Activated CD4-positive, alpha-beta T cell treated with anti-CD3 and anti-CD28 coated beads, Interleukin-2, amount 10 ng/mL, durations not matched to agents 24 days and 14 days (primary cell): ENCODE data around the gene MPZL3. TPM values are rescaled to one million over a fixed set of nuclear protein-coding genes. Genes with fewer than 3 reads are reported as not detected.

Experiments
- DNase-seq: peaks from one replicate; pipeline ENCODE4 v3.0.0; 2022
- H3K27ac Mint-ChIP-seq: one replicate; pipeline ENCODE4 v1.8.0; 2022; ENCODE audit warnings: mild to moderate bottlenecking, mixed read lengths
- H3K27me3 Mint-ChIP-seq: one replicate; pipeline ENCODE4 v1.8.0; 2022; ENCODE audit warnings: mixed read lengths
- H3K36me3 Mint-ChIP-seq: one replicate; pipeline ENCODE4 v1.8.0; 2022; ENCODE audit warnings: low read depth, mild to moderate bottlenecking, mixed read lengths
- H3K4me1 Mint-ChIP-seq: one replicate; pipeline ENCODE4 v1.8.0; 2021; ENCODE audit warnings: mixed read lengths
- H3K4me3 Mint-ChIP-seq: one replicate; pipeline ENCODE4 v1.8.0; 2022; ENCODE audit warnings: mild to moderate bottlenecking, moderate library complexity, mixed read lengths
- H3K9me3 Mint-ChIP-seq: one replicate; pipeline ENCODE4 v1.8.0; 2021; ENCODE audit warnings: mixed read lengths
- intact Hi-C: fragments of 100-400 bp; cut with micrococcal nuclease; formaldehyde crosslinking; loops from one replicate; pipeline ENCODE4 v1.15.1; 2023
- total RNA-seq: library from RNA; stranded (reverse); gene quantifications from 2 replicates; pipeline ENCODE4 v1.2.3, GENCODE V29; 2022

Gene MPZL3
- total RNA-seq, 1 donor from 2014 or later: 65.4 TPM

- H3K27ac Mint-ChIP-seq: peak overlapping the region; percentile 8
- H3K9me3 Mint-ChIP-seq: peaks cover 7% of the 10 kb centered on the region
- H3K36me3 Mint-ChIP-seq: no peaks in the 10 kb centered on the region
- DNase-seq: peak; percentile 77
- peaks cover 40% of the 10 kb centered on the region for H3K4me1 Mint-ChIP-seq
- peak overlapping the region; percentile 8 for H3K4me3 Mint-ChIP-seq
- no peaks in the 10 kb centered on the region for H3K27me3 Mint-ChIP-seq
- intact Hi-C loops: no loop called here
Observed at GRCh38 chr11:118281284-118281683, 29.1 kb upstream of the MPZL3 start.

- intact Hi-C loops: loop anchor here (2.0 kb wide), 1 partner anchor 15 kb away; no protein-coding TSS in a partner anchor
- DNase-seq: peak; percentile 70
- Mint-ChIP-seq H3K4me3 (no peak overlapping the region), H3K27ac (peak overlapping the region; percentile 36), H3K9me3 (peaks cover 4% of the 10 kb centered on the region), H3K36me3 (no peaks in the 10 kb centered on the region), H3K4me1 (peaks cover 41% of the 10 kb centered on the region), H3K27me3 (no peaks in the 10 kb centered on the region)
Observed at GRCh38 chr11:118277312-118277711, 25.1 kb upstream of the MPZL3 start.

GRCh38 chr11:118276422-118276821 is 24.3 kb upstream of the MPZL3 start:
- intact Hi-C loops: loop anchor here (2.0 kb wide), 1 partner anchor 14 kb away; no protein-coding TSS in a partner anchor
- no peak for DNase-seq
- H3K4me3 Mint-ChIP-seq: peak overlapping the region; percentile 5
- peaks cover 38% of the 10 kb centered on the region for H3K4me1 Mint-ChIP-seq
- H3K36me3 Mint-ChIP-seq: no peaks in the 10 kb centered on the region
- no peaks in the 10 kb centered on the region for H3K27me3 Mint-ChIP-seq
- H3K9me3 Mint-ChIP-seq: peaks cover 3% of the 10 kb centered on the region
- peak overlapping the region; percentile 39 for H3K27ac Mint-ChIP-seq

- H3K4me3 Mint-ChIP-seq: no peak overlapping the region
- DNase-seq: no peak
- H3K27ac Mint-ChIP-seq: peak overlapping the region; percentile 30
- H3K9me3 Mint-ChIP-seq: peaks cover 3% of the 10 kb centered on the region
- H3K36me3 Mint-ChIP-seq: no peaks in the 10 kb centered on the region
- peaks cover 34% of the 10 kb centered on the region for H3K4me1 Mint-ChIP-seq
- intact Hi-C loops: no loop called here
- H3K27me3 Mint-ChIP-seq: no peaks in the 10 kb centered on the region
Observed at GRCh38 chr11:118275176-118275575, 23.0 kb upstream of the MPZL3 start.

- intact Hi-C loops: no loop called here
- Mint-ChIP-seq H3K4me3 (no peak overlapping the region), H3K4me1 (peaks cover 32% of the 10 kb centered on the region), H3K9me3 (peaks cover 3% of the 10 kb centered on the region), H3K27me3 (peaks cover 3% of the 10 kb centered on the region), H3K27ac (no peak overlapping the region), H3K36me3 (no peaks in the 10 kb centered on the region)
- DNase-seq: no peak
Observed at GRCh38 chr11:118274186-118274585, 22.0 kb upstream of the MPZL3 start.

DNA sequence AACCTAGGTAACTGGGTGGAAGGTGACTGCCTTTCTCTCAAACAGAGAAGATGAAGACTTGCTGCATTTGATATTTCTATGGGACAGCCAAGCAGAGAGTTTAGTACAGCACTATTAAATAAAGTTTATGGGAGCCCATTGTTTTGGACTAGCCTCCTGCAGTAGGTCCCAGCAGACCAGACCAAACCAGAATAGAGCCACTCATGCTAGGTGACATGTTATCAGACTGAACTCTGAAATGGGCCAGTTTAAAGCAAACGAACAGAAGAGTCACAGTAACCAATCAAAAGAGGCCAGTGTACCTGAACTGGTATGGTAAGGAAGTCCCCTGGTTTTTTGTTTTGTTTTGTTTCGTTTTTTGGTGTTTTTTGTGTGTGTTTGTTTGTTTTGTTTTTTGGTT is 19.8 kb upstream of the MPZL3 start:
- no peak overlapping the region for H3K4me3 Mint-ChIP-seq
- H3K27me3 Mint-ChIP-seq: peaks cover 3% of the 10 kb centered on the region
- no peak for DNase-seq
- intact Hi-C loops: no loop called here
- no peak overlapping the region for H3K27ac Mint-ChIP-seq
- peaks cover 26% of the 10 kb centered on the region for H3K4me1 Mint-ChIP-seq
- H3K36me3 Mint-ChIP-seq: no peaks in the 10 kb centered on the region
- peaks cover 3% of the 10 kb centered on the region for H3K9me3 Mint-ChIP-seq

GRCh38 chr11:118267486-118267885 is 15.3 kb upstream of the MPZL3 start:
- Mint-ChIP-seq H3K4me3 (no peak overlapping the region), H3K9me3 (no peaks in the 10 kb centered on the region), H3K27me3 (peaks cover 8% of the 10 kb centered on the region), H3K27ac (no peak overlapping the region), H3K36me3 (peaks cover 3% of the 10 kb centered on the region), H3K4me1 (peaks cover 27% of the 10 kb centered on the region)
- intact Hi-C loops: no loop called here
- no peak for DNase-seq

DNA sequence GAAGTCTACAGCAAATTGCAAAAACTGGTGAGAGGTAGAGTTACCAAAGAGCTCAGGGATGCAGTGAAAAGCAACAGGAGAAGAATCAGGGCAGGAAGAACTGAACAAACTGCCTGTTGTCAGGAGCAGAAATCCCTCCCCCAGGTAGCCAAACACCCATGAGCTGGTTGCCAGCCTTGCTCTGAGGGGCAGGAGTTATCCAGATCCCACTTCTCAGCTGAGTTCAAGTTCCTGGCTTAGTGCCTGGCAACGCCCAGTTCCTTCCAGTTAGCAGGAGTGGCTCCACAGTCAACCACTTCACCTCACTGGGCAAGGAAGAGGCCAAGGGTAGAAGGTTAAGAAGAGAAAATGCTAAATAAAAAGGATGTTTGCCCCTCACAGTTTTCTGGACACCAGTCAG is 13.8 kb upstream of the MPZL3 start:
- Mint-ChIP-seq H3K36me3 (peaks cover 8% of the 10 kb centered on the region), H3K9me3 (no peaks in the 10 kb centered on the region), H3K4me1 (peaks cover 36% of the 10 kb centered on the region), H3K27ac (no peak overlapping the region), H3K4me3 (no peak overlapping the region), H3K27me3 (peaks cover 8% of the 10 kb centered on the region)
- no peak for DNase-seq
- intact Hi-C loops: no loop called here

GRCh38 chr11:118264569-118265465 is 12.7 kb upstream of the MPZL3 start:
- Mint-ChIP-seq H3K27ac (peak overlapping the region; percentile 68), H3K9me3 (no peaks in the 10 kb centered on the region), H3K4me3 (peak overlapping the region; percentile 82), H3K4me1 (peaks cover 40% of the 10 kb centered on the region), H3K36me3 (peaks cover 10% of the 10 kb centered on the region), H3K27me3 (peaks cover 6% of the 10 kb centered on the region)
- intact Hi-C loops: no loop called here
- no peak for DNase-seq

- Mint-ChIP-seq H3K4me1 (peaks cover 40% of the 10 kb centered on the region), H3K36me3 (peaks cover 15% of the 10 kb centered on the region), H3K27me3 (peaks cover 5% of the 10 kb centered on the region), H3K4me3 (peak within 1 kb of the TSS; percentile 82), H3K27ac (peak within 1 kb of the TSS; percentile 68), H3K9me3 (peaks cover 5% of the 10 kb centered on the region)
- peak; percentile 73 for DNase-seq
- intact Hi-C loops: loop anchor here (2.0 kb wide), 1 partner anchor 13 kb away; no protein-coding TSS in a partner anchor
Observed at GRCh38 chr11:118263695-118264568, 11.8 kb upstream of the MPZL3 start, which contains the start of gene MPZL2. Gene MPZL2 (minus strand): TSS chr11:118264297. CDS start chr11:118264153, 144 bp downstream.

DNA sequence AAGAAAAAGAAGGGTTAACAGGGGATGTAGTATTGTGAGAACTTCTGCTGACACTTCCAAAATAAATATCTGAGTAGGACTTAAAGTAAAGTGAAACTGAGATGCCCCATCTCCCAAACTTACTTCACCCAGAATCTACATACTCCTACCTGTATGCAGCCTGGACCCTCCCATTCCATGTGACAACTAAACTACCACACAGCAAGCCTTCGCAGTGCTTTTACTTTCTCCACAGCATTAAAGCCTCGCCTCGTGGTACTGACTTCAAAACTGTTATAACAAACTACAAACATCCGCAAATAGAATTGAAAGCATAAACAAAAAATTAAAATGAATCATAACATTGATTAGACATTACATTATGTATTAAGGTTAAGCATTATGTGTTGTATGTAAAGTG is 10.9 kb upstream of the MPZL3 start:
- peaks cover 5% of the 10 kb centered on the region for H3K27me3 Mint-ChIP-seq
- peak overlapping the region; percentile 82 for H3K4me3 Mint-ChIP-seq
- no peak for DNase-seq
- peaks cover 5% of the 10 kb centered on the region for H3K9me3 Mint-ChIP-seq
- intact Hi-C loops: loop anchor here (2.0 kb wide), 1 partner anchor 14 kb away; no protein-coding TSS in a partner anchor
- H3K36me3 Mint-ChIP-seq: peaks cover 24% of the 10 kb centered on the region
- H3K4me1 Mint-ChIP-seq: peaks cover 46% of the 10 kb centered on the region
- peak overlapping the region; percentile 16 for H3K27ac Mint-ChIP-seq

DNA sequence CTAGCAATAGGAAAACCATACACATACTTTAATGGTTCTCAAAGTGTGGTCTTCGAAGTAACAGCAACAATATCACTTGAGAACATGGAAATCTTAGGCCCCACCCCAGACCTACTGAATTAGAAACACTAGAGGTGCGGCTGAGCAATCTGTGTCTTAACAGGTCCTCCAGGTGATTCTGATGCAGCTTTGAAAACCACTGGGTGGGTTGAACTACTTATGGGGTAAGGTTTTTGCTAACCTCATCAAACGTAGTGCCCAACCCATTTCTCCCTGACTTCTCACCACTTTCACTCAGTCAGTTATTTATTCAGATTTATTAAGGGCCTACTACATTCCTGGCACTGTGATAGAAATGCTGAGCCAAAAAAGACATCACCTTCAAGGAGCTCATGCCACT is 8.2 kb upstream of the MPZL3 start:
- intact Hi-C loops: no loop called here
- Mint-ChIP-seq H3K9me3 (peaks cover 5% of the 10 kb centered on the region), H3K36me3 (peaks cover 39% of the 10 kb centered on the region), H3K27ac (no peak overlapping the region), H3K4me3 (no peak overlapping the region), H3K27me3 (peaks cover 5% of the 10 kb centered on the region), H3K4me1 (peaks cover 43% of the 10 kb centered on the region)
- DNase-seq: no peak

DNA sequence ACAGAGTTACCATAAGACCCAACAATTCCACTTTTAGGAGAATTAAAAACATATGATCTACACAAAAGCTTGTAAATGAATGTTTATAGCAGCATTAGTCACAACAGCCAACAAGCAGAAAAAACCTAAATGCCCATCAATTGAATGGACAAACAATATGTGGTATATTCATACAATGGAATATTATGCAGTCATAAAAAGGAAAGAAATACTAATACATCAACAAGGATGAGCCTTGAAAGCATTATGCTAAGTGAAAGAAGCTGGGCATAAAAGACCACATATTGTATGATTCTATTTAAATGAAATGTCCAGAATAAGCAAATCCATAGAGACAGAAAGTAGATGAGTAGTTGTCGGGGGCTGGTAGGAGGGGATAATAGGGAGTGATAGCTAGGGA is 7.0 kb upstream of the MPZL3 start:
- Mint-ChIP-seq H3K36me3 (peaks cover 46% of the 10 kb centered on the region), H3K4me1 (peaks cover 43% of the 10 kb centered on the region), H3K27ac (no peak overlapping the region), H3K27me3 (no peaks in the 10 kb centered on the region), H3K9me3 (peaks cover 5% of the 10 kb centered on the region), H3K4me3 (no peak overlapping the region)
- DNase-seq: no peak
- intact Hi-C loops: no loop called here
